Natural killer cell treated with Interleukin-12 subunit alpha and Interleukin-12 subunit beta and Interleukin-15 and Interleukin-18, amount 100 ng/mL, for 72 hours (primary cell): ENCODE results near the gene PPP4R1. TPM values are rescaled to one million over a fixed set of nuclear protein-coding genes. Genes with fewer than 3 reads are reported as not detected.

ENCODE experiments used
- ATAC-seq, 2 donors: fragments of 150-1000 bp; cut with Tn5 transposase in 1 of 2; sonication (Bioruptor Pico), chemical (Tn5 transposase) in 1 of 2; 2 replicates each; pipeline ENCODE4 v1.10.0; 2021
- DNase-seq: peaks from one replicate; pipeline ENCODE4 v3.0.0; 2022; ENCODE audit warnings: low spot score
- H3K27ac Mint-ChIP-seq, 2 donors: 1 replicate in 1 of 2; 2 replicates in 1 of 2; pipeline ENCODE4 v1.8.0; 2022; ENCODE audit warnings: mixed read lengths in 2 of 2, mild to moderate bottlenecking in 1 of 2, moderate library complexity in 1 of 2
- H3K27me3 Mint-ChIP-seq, 2 donors: 1 replicate in 1 of 2; 2 replicates in 1 of 2; pipeline ENCODE4 v1.8.0; 2022; ENCODE audit warnings: mixed read lengths in 2 of 2
- H3K36me3 Mint-ChIP-seq: one replicate; pipeline ENCODE4 v1.8.0; 2022; ENCODE audit warnings: mixed read lengths
- H3K4me1 Mint-ChIP-seq, 2 donors: 1 replicate in 1 of 2; 2 replicates in 1 of 2; pipeline ENCODE4 v1.8.0; 2022; ENCODE audit warnings: low read depth in 2 of 2, mixed read lengths in 2 of 2, mild to moderate bottlenecking in 1 of 2
- H3K4me3 Mint-ChIP-seq: one replicate; pipeline ENCODE4 v1.8.0; 2022; ENCODE audit warnings: mixed read lengths
- H3K9me3 Mint-ChIP-seq: 2 replicates; pipeline ENCODE4 v1.8.0; 2022; ENCODE audit warnings: mixed read lengths
- total RNA-seq, 2 donors: library from RNA; stranded (reverse); gene quantifications; one replicate each; pipeline ENCODE4 v1.2.3, GENCODE V29; 2022

PPP4R1 gene
- total RNA-seq, 2 donors from 2014 or later: 53.9 to 65.5 TPM

GRCh38 chr18:9539938-9540337 is 74.4 kb downstream of the PPP4R1 start:
- Mint-ChIP-seq H3K9me3 (no peaks in the 10 kb centered on the region), H3K36me3 (peaks cover 6% of the 10 kb centered on the region), H3K27me3 (no peaks in the 10 kb centered on the region), H3K4me3 (no peak overlapping the region), H3K4me1 (peaks cover 0 to 4% of the 10 kb centered on the region in 2 donors), H3K27ac (peak overlapping the region in 1 of 2 donors; percentile 9)
- DNase-seq (no peak), ATAC-seq (no peak)

- peaks cover 0 to 4% of the 10 kb centered on the region in 2 donors for H3K4me1 Mint-ChIP-seq
Observed at GRCh38 chr18:9539283-9539682, 75.1 kb downstream of the PPP4R1 start.

GRCh38 chr18:9537677-9538076 is 76.7 kb downstream of the PPP4R1 start:
- DNase-seq (no peak), ATAC-seq (no peak)
- Mint-ChIP-seq H3K27me3 (no peaks in the 10 kb centered on the region), H3K27ac (no peak overlapping the region), H3K36me3 (peaks cover 11% of the 10 kb centered on the region), H3K4me3 (no peak overlapping the region), H3K4me1 (no peaks in the 10 kb centered on the region), H3K9me3 (no peaks in the 10 kb centered on the region)

More at GRCh38 chr18:9539283-9539682, 75.1 kb downstream of the PPP4R1 start:
- DNase-seq (no peak), ATAC-seq (no peak)
- H3K36me3 Mint-ChIP-seq: peaks cover 6% of the 10 kb centered on the region
- H3K27me3 Mint-ChIP-seq: no peaks in the 10 kb centered on the region
- H3K9me3 Mint-ChIP-seq: no peaks in the 10 kb centered on the region
- no peak overlapping the region for H3K4me3 Mint-ChIP-seq
- no peak overlapping the region for H3K27ac Mint-ChIP-seq

- H3K27ac Mint-ChIP-seq: peak overlapping the region in 1 of 2 donors; percentile 69
- ATAC-seq (no peak), DNase-seq (no peak)
- no peaks in the 10 kb centered on the region for H3K27me3 Mint-ChIP-seq
- H3K4me1 Mint-ChIP-seq: peaks cover 7 to 8% of the 10 kb centered on the region in 2 donors
- H3K36me3 Mint-ChIP-seq: peaks cover 11% of the 10 kb centered on the region
- H3K4me3 Mint-ChIP-seq: no peak overlapping the region
- no peaks in the 10 kb centered on the region for H3K9me3 Mint-ChIP-seq
Observed at GRCh38 chr18:9536354-9537152, 77.8 kb downstream of the PPP4R1 start.

GRCh38 chr18:9535430-9535991 is 78.8 kb downstream of the PPP4R1 start:
- peaks cover 15% of the 10 kb centered on the region for H3K36me3 Mint-ChIP-seq
- no peak overlapping the region for H3K27ac Mint-ChIP-seq
- no peak for ATAC-seq
- H3K4me1 Mint-ChIP-seq: peaks cover 12 to 17% of the 10 kb centered on the region in 2 donors
- DNase-seq: no peak
- no peaks in the 10 kb centered on the region for H3K27me3 Mint-ChIP-seq
- no peaks in the 10 kb centered on the region for H3K9me3 Mint-ChIP-seq
- H3K4me3 Mint-ChIP-seq: no peak overlapping the region

- Mint-ChIP-seq H3K36me3 (peaks cover 17% of the 10 kb centered on the region), H3K27ac (no peak overlapping the region)
- DNase-seq: no peak
Observed at GRCh38 chr18:9534844-9535243, 79.5 kb downstream of the PPP4R1 start.

GRCh38 chr18:9531791-9532410 is 82.5 kb downstream of the PPP4R1 start:
- Mint-ChIP-seq H3K36me3 (peaks cover 38% of the 10 kb centered on the region), H3K27ac (peak overlapping the region; percentile 65 to 93), H3K9me3 (peaks cover 3% of the 10 kb centered on the region), H3K27me3 (no peaks in the 10 kb centered on the region), H3K4me1 (peaks cover 24 to 27% of the 10 kb centered on the region in 2 donors), H3K4me3 (peak overlapping the region; percentile 18)
- ATAC-seq (no peak), DNase-seq (no peak)

More at GRCh38 chr18:9534844-9535243, 79.5 kb downstream of the PPP4R1 start:
- H3K4me1 Mint-ChIP-seq: peaks cover 19 to 23% of the 10 kb centered on the region in 2 donors
- ATAC-seq: no peak
- H3K4me3 Mint-ChIP-seq: no peak overlapping the region
- H3K27me3 Mint-ChIP-seq: no peaks in the 10 kb centered on the region
- no peaks in the 10 kb centered on the region for H3K9me3 Mint-ChIP-seq

- ATAC-seq: peak; percentile 90 to 91
- H3K4me3 Mint-ChIP-seq: peak overlapping the region; percentile 51
- peaks cover 36% of the 10 kb centered on the region for H3K36me3 Mint-ChIP-seq
- peaks cover 3% of the 10 kb centered on the region for H3K9me3 Mint-ChIP-seq
- H3K27me3 Mint-ChIP-seq: no peaks in the 10 kb centered on the region
- H3K4me1 Mint-ChIP-seq: peaks cover 24 to 27% of the 10 kb centered on the region in 2 donors
- DNase-seq: no peak
- H3K27ac Mint-ChIP-seq: peak overlapping the region; percentile 65 to 93
Observed at GRCh38 chr18:9530226-9531009, 83.9 kb downstream of the PPP4R1 start.

- H3K36me3 Mint-ChIP-seq: peaks cover 32% of the 10 kb centered on the region
- no peak overlapping the region for H3K4me3 Mint-ChIP-seq
- no peak overlapping the region for H3K27ac Mint-ChIP-seq
- peaks cover 16 to 19% of the 10 kb centered on the region in 2 donors for H3K4me1 Mint-ChIP-seq
- no peaks in the 10 kb centered on the region for H3K27me3 Mint-ChIP-seq
- DNase-seq (no peak), ATAC-seq (no peak)
- peaks cover 3% of the 10 kb centered on the region for H3K9me3 Mint-ChIP-seq
Observed at GRCh38 chr18:9526458-9526857, 87.9 kb downstream of the PPP4R1 start.

- Mint-ChIP-seq H3K4me1 (peaks cover 0 to 4% of the 10 kb centered on the region in 2 donors), H3K27me3 (no peaks in the 10 kb centered on the region), H3K36me3 (peaks cover 17% of the 10 kb centered on the region), H3K9me3 (no peaks in the 10 kb centered on the region), H3K27ac (no peak overlapping the region), H3K4me3 (no peak overlapping the region)
- no peak for DNase-seq
- ATAC-seq: no peak
Observed at GRCh38 chr18:9522952-9523351, 91.4 kb downstream of the PPP4R1 start.

- Mint-ChIP-seq H3K4me3 (no peak overlapping the region), H3K36me3 (peaks cover 9% of the 10 kb centered on the region), H3K27ac (peak overlapping the region in 1 of 2 donors; percentile 35), H3K9me3 (no peaks in the 10 kb centered on the region), H3K27me3 (no peaks in the 10 kb centered on the region), H3K4me1 (peaks cover 0 to 6% of the 10 kb centered on the region in 2 donors)
- ATAC-seq (no peak), DNase-seq (no peak)
Observed at GRCh38 chr18:9521770-9522169, 92.6 kb downstream of the PPP4R1 start.

GRCh38 chr18:9520666-9521065 is 93.7 kb downstream of the PPP4R1 start:
- Mint-ChIP-seq H3K36me3 (peaks cover 11% of the 10 kb centered on the region), H3K4me1 (peaks cover 5 to 17% of the 10 kb centered on the region in 2 donors), H3K27ac (no peak overlapping the region), H3K4me3 (no peak overlapping the region), H3K27me3 (no peaks in the 10 kb centered on the region), H3K9me3 (no peaks in the 10 kb centered on the region)
- ATAC-seq (no peak), DNase-seq (no peak)

- Mint-ChIP-seq H3K4me1 (peaks cover 5 to 19% of the 10 kb centered on the region in 2 donors), H3K36me3 (peaks cover 11% of the 10 kb centered on the region), H3K27me3 (no peaks in the 10 kb centered on the region), H3K27ac (no peak overlapping the region), H3K9me3 (no peaks in the 10 kb centered on the region), H3K4me3 (no peak overlapping the region)
- no peak for ATAC-seq
- no peak for DNase-seq
Observed at GRCh38 chr18:9519399-9519798, 95.0 kb downstream of the PPP4R1 start.
